SU-DHL-6 (cell line): ENCODE measurements around the gene GREM2.

Experiments used
- EZH2phosphoT487 ChIP-seq: fragments of 200-600 bp; sonication (generic), shearing (Covaris generic); conservative IDR thresholded peaks from 2 replicates; pipeline ENCODE4 v1.6.1; 2018; ENCODE audit warnings: mild to moderate bottlenecking, antibody characterized with exemption, low read length, moderate library complexity, mixed read lengths
- TF ChIP-seq, protein P1 (sequence below): fragments of 200-600 bp; sonication (generic); IDR thresholded peaks from one replicate; pipeline ENCODE4 v1.5.1; 2017; ENCODE audit warnings: antibody characterized with exemption, mild to moderate bottlenecking, low read length, moderate library complexity; ENCODE audit not compliant: insufficient read depth, poor library complexity, severe bottlenecking

GRCh38 chr1:240511789-240512188 is 100.2 kb downstream of the GREM2 start:
- TF ChIP-seq, protein P1, sequence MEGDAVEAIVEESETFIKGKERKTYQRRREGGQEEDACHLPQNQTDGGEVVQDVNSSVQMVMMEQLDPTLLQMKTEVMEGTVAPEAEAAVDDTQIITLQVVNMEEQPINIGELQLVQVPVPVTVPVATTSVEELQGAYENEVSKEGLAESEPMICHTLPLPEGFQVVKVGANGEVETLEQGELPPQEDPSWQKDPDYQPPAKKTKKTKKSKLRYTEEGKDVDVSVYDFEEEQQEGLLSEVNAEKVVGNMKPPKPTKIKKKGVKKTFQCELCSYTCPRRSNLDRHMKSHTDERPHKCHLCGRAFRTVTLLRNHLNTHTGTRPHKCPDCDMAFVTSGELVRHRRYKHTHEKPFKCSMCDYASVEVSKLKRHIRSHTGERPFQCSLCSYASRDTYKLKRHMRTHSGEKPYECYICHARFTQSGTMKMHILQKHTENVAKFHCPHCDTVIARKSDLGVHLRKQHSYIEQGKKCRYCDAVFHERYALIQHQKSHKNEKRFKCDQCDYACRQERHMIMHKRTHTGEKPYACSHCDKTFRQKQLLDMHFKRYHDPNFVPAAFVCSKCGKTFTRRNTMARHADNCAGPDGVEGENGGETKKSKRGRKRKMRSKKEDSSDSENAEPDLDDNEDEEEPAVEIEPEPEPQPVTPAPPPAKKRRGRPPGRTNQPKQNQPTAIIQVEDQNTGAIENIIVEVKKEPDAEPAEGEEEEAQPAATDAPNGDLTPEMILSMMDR = no peak
- TF ChIP-seq EZH2phosphoT487 = no peak
